SKM-1 treated with dmso at 0.1 percent for 144 hours (cell line): ENCODE measurements around the gene KLK6.

ENCODE experiments used
- DNase-seq: peaks from one replicate; lab custom pipeline; 2025; ENCODE audit not compliant: unreplicated experiment; lab: John Stamatoyannopoulos, UW

The KLK6 gene

DNA sequence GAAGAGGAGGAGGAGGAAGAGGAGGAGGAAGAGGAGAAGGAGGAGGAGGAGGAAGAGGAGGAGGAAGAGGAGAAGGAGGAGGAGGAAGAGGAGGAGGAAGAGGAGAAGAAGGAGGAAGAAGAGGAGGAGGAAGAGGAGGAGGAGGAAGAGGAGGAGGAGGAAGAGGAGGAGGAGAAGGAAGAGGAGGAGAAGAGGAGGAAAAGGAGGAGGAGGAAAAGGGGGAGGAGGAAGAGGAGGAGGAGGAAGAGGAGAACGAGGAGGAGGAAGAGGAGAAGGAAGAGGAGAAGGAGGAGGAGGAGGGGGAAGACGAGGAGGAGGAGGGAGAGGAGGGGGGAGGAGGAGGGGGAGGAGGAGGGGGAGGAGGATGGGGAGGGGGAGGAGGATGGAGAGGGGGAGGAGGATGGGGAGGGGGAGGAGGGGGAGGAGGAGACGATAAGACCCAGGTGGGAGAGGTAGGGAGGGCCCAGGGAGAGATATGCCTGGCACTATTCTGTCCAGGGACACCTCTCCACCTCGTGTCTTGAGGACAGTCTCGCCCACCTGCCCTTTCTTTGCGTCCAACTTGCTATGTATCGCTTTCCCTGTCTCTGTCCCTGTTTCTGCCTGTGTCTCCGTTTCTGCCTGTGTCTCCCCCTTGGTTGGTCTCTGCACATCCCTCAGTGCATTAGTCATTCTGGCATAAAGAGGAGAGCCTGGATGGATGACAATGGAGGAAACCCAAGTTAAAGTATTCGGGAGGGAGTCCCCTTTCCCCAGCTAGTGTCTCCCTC lies 9.5 kb downstream of the KLK6 start:
- DNase-seq = no peak

DNA sequence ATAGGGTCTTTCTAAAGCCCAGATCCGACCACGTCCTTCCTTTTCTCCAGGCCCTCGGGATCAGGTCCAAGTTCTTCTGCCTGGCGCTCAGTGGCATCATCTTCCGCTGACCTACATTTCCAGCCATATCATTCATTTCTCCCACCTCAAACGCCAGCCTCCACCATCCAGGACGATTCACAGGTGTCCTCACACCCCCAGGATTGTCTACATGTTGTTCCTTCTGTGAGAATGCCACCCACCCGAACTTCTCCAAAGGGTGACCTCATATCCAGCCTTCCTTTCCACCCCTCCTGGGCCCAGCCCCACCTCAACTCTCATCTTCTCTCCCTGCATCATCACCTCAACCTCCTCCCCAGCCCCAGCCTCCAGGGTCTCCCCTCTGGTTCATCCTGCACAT lies 11.8 kb downstream of the KLK6 start:
- DNase-seq = no peak

GRCh38 chr19:50952910-50953309 lies 16.5 kb downstream of the KLK6 start, which contains the start of gene KLK5:
KLK5 (minus strand) TSS chr19:50953038; CDS start chr19:50952657, 381 bp downstream.
- no peak for DNase-seq

DNA sequence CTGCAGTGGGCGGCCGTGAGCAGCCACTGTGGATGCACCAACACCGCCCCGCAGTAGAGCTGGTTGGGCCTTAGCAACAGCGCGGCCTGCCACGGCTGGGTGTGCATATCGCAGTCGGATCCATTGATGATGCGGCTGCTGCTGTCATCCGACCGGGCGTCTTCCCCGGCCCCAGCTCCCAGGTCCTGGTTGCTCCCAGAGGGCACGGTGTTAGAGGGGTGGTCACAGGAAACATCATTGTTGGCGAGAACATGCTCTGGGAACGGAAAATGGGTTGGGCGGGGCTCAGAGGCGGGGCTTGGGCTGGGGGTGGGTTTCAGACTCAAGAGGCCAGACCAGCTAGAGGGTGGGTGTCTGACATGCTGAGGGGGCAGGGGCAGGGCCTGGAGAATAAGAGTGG lies 19.5 kb downstream of the KLK6 start:
- no peak for DNase-seq

- no peak for DNase-seq
These were observed 22.3 kb downstream of the KLK6 start for GRCh38 chr19:50947123-50947522.

DNA sequence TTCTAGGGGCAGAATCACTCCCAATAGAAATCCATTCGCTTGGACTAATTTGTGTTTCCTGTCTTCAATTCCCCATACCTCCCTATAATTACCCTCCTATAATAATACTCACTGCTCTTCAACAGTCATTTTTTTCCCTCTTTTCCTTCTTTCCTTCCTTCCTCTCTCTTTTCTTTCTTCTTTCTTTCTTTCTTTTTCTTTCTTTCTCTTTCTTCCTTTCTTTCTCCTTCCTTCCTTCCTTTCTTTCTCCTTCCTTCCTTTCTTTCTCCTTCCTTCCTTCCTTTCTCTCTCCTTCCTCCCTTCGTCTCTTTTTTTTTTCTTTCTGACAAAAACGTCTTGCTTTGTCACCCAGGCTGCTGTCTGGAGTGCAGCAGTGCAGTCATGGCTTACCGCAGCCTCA lies 24.6 kb downstream of the KLK6 start:
- DNase-seq = no peak

- DNase-seq = no peak
These were observed 26.1 kb downstream of the KLK6 start for GRCh38 chr19:50943074-50943828.

DNA sequence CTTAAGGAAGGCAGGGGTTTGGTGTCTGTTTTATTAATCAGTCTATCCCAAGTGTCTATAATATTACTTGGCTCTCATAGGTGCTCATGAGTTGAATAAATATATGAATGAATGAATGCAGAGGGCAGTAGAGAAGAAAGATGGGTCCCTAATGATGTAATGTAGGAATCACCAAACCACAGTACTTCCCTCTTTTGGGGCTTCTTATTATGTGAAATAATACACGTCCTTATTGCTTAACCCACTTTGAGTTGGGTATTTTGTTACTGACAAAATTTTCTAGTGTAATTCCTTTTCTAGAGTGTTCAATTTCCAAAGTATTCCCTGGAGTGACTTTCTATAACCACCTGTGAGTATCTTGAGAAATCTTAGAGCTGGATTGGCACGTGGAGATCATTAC lies 29.8 kb downstream of the KLK6 start:
- no peak for DNase-seq

GRCh38 chr19:50933640-50934039 lies 35.8 kb downstream of the KLK6 start:
- no peak for DNase-seq

DNA sequence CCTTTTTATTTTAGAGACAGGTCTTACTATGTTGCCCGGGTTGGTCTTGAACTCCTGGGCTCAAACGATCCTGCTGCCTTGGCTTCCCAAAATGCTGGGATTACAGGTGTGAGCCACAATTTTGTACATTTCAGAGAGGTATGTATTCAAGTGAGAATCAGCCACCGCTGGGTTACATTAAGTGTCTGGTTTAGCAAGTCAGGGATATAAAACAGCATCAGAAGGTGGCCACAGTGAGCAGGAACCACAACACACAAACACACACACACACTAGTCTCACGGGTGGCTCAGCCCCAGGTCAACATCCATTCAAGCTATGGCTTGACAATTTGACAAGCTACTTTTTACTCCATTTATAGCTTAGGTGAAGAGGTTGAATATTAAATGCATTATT lies 36.7 kb downstream of the KLK6 start:
- no peak for DNase-seq

GRCh38 chr19:50932018-50932689 lies 37.2 kb downstream of the KLK6 start:
- DNase-seq = no peak

GRCh38 chr19:50931023-50931422 lies 38.4 kb downstream of the KLK6 start:
- DNase-seq = no peak

DNA sequence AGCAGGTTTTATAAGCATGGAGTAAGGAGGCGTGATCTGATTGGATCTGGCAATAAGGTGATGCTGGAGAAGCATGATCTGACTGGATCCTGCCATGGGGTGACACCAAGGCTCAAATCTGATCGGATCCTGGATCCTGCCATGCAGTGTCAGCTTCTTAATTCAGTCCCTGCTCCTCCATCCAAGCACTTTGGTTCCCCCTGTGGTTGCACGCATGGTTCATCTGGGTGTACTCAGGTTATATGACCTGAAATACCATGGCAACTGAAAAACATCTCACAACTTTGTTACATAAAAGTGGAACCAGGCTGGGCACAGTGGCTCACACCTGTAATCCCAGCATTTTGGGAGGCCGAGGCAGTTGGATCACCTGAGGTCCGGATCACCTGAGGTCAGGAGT lies 40.6 kb downstream of the KLK6 start:
- no peak for DNase-seq

DNA sequence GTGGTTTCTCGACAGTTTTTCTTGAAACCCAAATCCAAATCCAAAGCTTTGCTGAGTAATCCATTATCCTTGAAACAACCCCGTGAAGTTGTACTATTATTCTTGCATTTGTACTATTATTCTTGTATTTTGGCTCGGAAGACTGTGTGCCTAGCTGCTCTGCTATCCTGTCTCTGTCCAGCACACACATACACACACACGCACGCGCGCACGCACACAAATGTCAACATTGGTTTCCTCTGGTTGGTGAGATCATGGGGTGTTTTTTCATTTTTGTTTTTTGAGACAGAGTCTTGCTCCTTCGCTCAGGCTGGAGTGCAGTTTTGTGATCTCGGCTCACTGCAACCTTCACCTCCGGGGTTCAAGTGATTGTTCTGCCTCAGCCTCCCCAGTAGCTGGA lies 43.2 kb downstream of the KLK6 start:
- no peak for DNase-seq

GRCh38 chr19:50925734-50926133 lies 43.7 kb downstream of the KLK6 start:
- DNase-seq = no peak

DNA sequence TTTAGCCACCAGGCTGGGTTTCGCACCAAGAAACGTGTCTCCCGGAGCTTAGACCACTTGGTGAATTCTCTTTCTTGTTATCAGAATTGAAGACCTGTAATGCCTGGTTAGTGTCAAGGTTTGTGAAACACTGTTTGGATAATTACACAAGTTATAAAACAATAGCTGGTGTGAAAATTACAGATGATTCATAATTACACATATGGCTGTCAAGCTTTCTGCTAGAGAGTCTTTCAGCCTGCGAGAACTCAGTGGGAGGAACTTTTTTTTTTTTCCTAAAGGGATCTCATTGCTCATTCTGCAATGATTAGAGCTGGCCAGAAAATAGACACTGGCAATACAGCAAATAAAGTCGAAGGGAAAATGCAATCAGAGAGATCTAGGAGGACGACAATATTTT lies 44.8 kb downstream of the KLK6 start:
- DNase-seq = no peak

GRCh38 chr19:50922317-50922853 lies 47.0 kb downstream of the KLK6 start:
- DNase-seq = peak; percentile 51

- DNase-seq = no peak
These were observed 47.7 kb downstream of the KLK6 start for GRCh38 chr19:50921426-50922316.

- DNase-seq = no peak
These were observed 53.3 kb downstream of the KLK6 start for GRCh38 chr19:50916069-50916468.
